T-cell (primary cell): ENCODE data around the gene ADARB2. TPM values are rescaled to one million over a fixed set of nuclear protein-coding genes. Genes with fewer than 3 reads are reported as not detected.
"Not testable (repeated sequence)": the region's sequence is repeated elsewhere in the genome, so short reads cannot be mapped to it uniquely, and the experiment has no call there.

Experiments used
- ATAC-seq, 4 experiments: fragments of 200-7000 bp in 3 of 4; fragments of 150-1000 bp in 1 of 4; cut with Tn5 transposase; replicated peaks in 1 of 4; 1 replicate in 3 of 4; 2 replicates in 1 of 4; pipeline ENCODE4 v1.10.0; 2021; ENCODE audit warnings: moderate library complexity in 3 of 4, mild to moderate bottlenecking in 2 of 4, moderate number of reproducible peaks in 1 of 4
- CTCF ChIA-PET, 2 donors: fragments of 300-600 bp; sonication (Branson Sonifier 250); formaldehyde crosslinking; loops; one replicate each; lab custom pipeline; 2022; ENCODE audit warnings: antibody characterized with exemption in 2 of 2; lab: Charles Lee
- POLR2A ChIA-PET, 2 donors: fragments of 300-600 bp; sonication (Branson Sonifier 250); formaldehyde crosslinking; loops; one replicate each; lab custom pipeline; 2022; ENCODE audit warnings: antibody characterized with exemption in 2 of 2; lab: Charles Lee
- DNase-seq, 35 experiments: peaks; one replicate each; pipeline versions ENCODE4 v3.0.0 to v3.0.0-alpha.2; 2013 to 2023
- H3K27ac ChIP-seq: one replicate; pipeline ENCODE4 v1.5.1; 2013; ENCODE audit warnings: low read length
- H3K27me3 ChIP-seq, 2 experiments: replicated peaks in 1 of 2; 1 replicate in 1 of 2; 2 replicates in 1 of 2; pipeline versions ENCODE4 v1.6.1 to v1.7.0; 2013; ENCODE audit warnings: low read length in 1 of 2, mixed read lengths in 1 of 2; ENCODE audit not compliant: control insufficient read depth in 2 of 2, insufficient read depth in 2 of 2; ENCODE audit errors: extremely low read depth in 1 of 2
- H3K36me3 ChIP-seq, 2 donors: 1 replicate in 1 of 2; 2 replicates in 1 of 2; pipeline versions ENCODE4 v1.6.1 to v1.7.0; 2013; ENCODE audit warnings: low read length in 1 of 2; ENCODE audit not compliant: control insufficient read depth in 2 of 2, insufficient read depth in 1 of 2; ENCODE audit errors: extremely low read depth in 1 of 2
- H3K4me1 ChIP-seq, 2 experiments: 1 replicate in 1 of 2; 2 replicates in 1 of 2; pipeline versions ENCODE4 v1.6.1 to v1.7.0; 2013; ENCODE audit warnings: low read length in 2 of 2, mixed read lengths in 1 of 2; ENCODE audit not compliant: insufficient read depth in 2 of 2, control insufficient read depth in 1 of 2; ENCODE audit errors: extremely low read depth in 1 of 2
- H3K4me3 ChIP-seq, 2 donors: 1 replicate in 1 of 2; 2 replicates in 1 of 2; pipeline versions ENCODE4 v1.5.1 to v1.7.0; 2013; ENCODE audit warnings: mild to moderate bottlenecking in 2 of 2, low read length in 1 of 2, moderate library complexity in 1 of 2; ENCODE audit not compliant: control insufficient read depth in 1 of 2; ENCODE audit errors: extremely low read depth in 1 of 2
- H3K9me3 ChIP-seq: 2 replicates; pipeline ENCODE4 v1.7.0; 2013
- H3K27ac Mint-ChIP-seq, 2 donors: one replicate each; pipeline ENCODE4 v1.8.0; 2020 to 2021; ENCODE audit warnings: mild to moderate bottlenecking in 2 of 2, mixed read lengths in 2 of 2
- H3K27me3 Mint-ChIP-seq, 2 donors: one replicate each; pipeline ENCODE4 v1.8.0; 2021 to 2022; ENCODE audit warnings: mixed read lengths in 2 of 2
- H3K36me3 Mint-ChIP-seq: one replicate; pipeline ENCODE4 v1.8.0; 2021; ENCODE audit warnings: mixed read lengths
- H3K4me1 Mint-ChIP-seq, 3 donors: one replicate each; pipeline ENCODE4 v1.8.0; 2020 to 2022; ENCODE audit warnings: mixed read lengths in 3 of 3, mild to moderate bottlenecking in 1 of 3
- H3K4me3 Mint-ChIP-seq, 3 donors: one replicate each; pipeline ENCODE4 v1.8.0; 2020 to 2022; ENCODE audit warnings: mild to moderate bottlenecking in 3 of 3, mixed read lengths in 3 of 3, moderate library complexity in 3 of 3
- H3K9me3 Mint-ChIP-seq, 3 donors: one replicate each; pipeline ENCODE4 v1.8.0; 2020 to 2022; ENCODE audit warnings: mixed read lengths in 3 of 3
- WGBS: methylation state at CpG from one replicate; pipeline ENCODE4 v1.1.5; 2013; ENCODE audit warnings: missing lambda C conversion rate; ENCODE audit not compliant: insufficient coverage; 5-methylcytosine and 5-hydroxymethylcytosine counted together
- total RNA-seq, 35 experiments: library from RNA in 6 of 35; stranded (reverse) in 6 of 35; fragments of 120-200 nt in 1 of 35; gene quantifications; one replicate each; pipeline versions ENCODE4 v1.2.1 to v1.2.4 and lab custom pipeline; 2013 to 2026

The ADARB2 gene
- total RNA-seq, 5 donors from 2014 or later (not counting 1 experiment from before 2014, with no cell fraction given), result 0.07 to 4.0 (median 0.41) TPM

DNA sequence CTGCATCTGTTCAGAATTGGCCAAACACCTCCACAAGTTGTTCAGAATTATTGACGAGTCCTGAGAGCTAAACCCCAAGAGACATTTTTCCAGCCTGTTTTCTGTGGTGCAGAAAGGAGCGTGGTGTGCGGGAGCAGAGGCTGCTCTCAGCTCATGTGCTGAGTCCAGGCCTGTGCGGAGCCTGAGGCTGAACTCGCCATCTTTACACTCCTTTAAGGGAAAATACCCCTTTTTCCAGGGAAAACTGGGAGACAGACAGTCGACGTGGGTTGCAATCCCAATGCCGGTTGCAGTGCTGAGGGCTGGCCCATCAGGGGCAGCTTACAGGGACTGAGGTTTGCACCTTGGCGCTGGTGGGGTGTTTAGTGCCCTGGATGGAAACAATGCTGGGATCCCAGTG lies 112.2 kb downstream of the ADARB2 start:
- Mint-ChIP-seq H3K36me3 (no peaks in the 10 kb centered on the region), H3K4me1 (no peaks in the 10 kb centered on the region), H3K9me3 (no peaks in the 10 kb centered on the region), H3K27me3 (peaks cover 5 to 6% of the 10 kb centered on the region in 2 donors), H3K27ac (no peak overlapping the region), H3K4me3 (no peak overlapping the region)
- H3K27ac ChIP-seq, result no peak overlapping the region
- no peaks in the 10 kb centered on the region for H3K4me1 ChIP-seq
- H3K4me3 ChIP-seq, result no peak overlapping the region
- H3K27me3 ChIP-seq, result peaks cover 0 to 10% of the 10 kb centered on the region in 2 experiments
- ATAC-seq, result no peak
- DNase-seq, result no peak
- ChIA-PET POLR2A (no interaction called here), CTCF (no interaction called here)
- no peaks in the 10 kb centered on the region for H3K36me3 ChIP-seq
- 100% methylated on average over 5 of the region's 9 CpGs for WGBS
- no peaks in the 10 kb centered on the region for H3K9me3 ChIP-seq

DNA sequence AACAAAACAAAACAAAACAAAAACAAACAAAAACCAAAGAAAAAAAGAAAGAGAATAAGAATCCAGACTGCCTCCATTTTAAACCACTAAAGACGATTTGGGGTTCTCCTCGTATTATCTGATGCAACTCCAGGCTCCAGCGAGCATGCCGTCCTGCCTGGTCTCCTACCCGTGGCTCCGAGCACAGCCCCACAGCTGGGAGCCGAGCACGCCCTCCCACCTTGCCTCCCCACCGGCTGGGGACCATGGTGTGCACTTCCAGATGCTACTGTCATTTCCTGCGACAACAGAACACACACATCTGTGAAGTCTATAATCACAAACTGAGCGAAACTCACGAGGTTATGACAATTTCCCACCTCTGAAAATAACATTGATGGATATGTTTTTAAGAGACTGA lies 113.1 kb downstream of the ADARB2 start:
- Histone ChIP-seq H3K4me1 (no peaks in the 10 kb centered on the region), H3K4me3 (no peak overlapping the region), H3K27ac (no peak overlapping the region), H3K36me3 (no peaks in the 10 kb centered on the region), H3K27me3 (peaks cover 0 to 4% of the 10 kb centered on the region in 2 experiments), H3K9me3 (no peaks in the 10 kb centered on the region)
- H3K4me1 Mint-ChIP-seq, result no peaks in the 10 kb centered on the region
- DNase-seq, result no peak
- ChIA-PET CTCF (no interaction called here), POLR2A (no interaction called here)
- no peak overlapping the region for H3K27ac Mint-ChIP-seq
- no peaks in the 10 kb centered on the region for H3K36me3 Mint-ChIP-seq
- no peak for ATAC-seq
- H3K9me3 Mint-ChIP-seq, result no peaks in the 10 kb centered on the region
- peaks cover 0 to 5% of the 10 kb centered on the region in 2 donors for H3K27me3 Mint-ChIP-seq
- 74% methylated on average over 9 of the region's 12 CpGs for WGBS
- no peak overlapping the region for H3K4me3 Mint-ChIP-seq

DNA sequence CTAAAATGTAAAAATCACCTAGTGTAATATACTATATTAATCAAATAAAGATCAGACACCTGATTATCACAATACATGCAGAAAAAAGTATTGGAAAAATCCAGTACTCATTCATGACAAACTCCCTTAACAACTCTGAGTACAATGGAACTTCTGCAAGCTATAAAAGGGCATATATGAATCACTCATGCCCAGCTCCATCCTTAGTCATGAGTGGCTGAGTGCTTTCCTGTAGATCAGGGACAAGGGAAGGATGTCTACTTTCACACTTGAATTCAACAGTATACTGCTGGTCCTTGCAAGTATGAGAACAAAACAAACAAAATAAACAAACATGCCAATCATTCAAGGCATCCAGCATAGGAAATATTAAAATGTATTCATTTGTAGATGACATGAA lies 116.5 kb downstream of the ADARB2 start:
- DNase-seq (no peak), ATAC-seq (no peak)
- Histone ChIP-seq H3K9me3 (no peaks in the 10 kb centered on the region), H3K27ac (no peak overlapping the region), H3K27me3 (peaks cover 0 to 4% of the 10 kb centered on the region in 2 experiments), H3K36me3 (no peaks in the 10 kb centered on the region), H3K4me3 (no peak overlapping the region), H3K4me1 (no peaks in the 10 kb centered on the region)
- Mint-ChIP-seq H3K4me3 (no peak overlapping the region), H3K27ac (no peak overlapping the region), H3K9me3 (peaks cover 3 to 7% (median 5%) of the 10 kb centered on the region in 3 donors), H3K4me1 (no peaks in the 10 kb centered on the region), H3K27me3 (peaks cover 5 to 11% of the 10 kb centered on the region in 2 donors), H3K36me3 (no peaks in the 10 kb centered on the region)
- CTCF ChIA-PET, result no interaction called here
- POLR2A ChIA-PET, result no interaction called here

DNA sequence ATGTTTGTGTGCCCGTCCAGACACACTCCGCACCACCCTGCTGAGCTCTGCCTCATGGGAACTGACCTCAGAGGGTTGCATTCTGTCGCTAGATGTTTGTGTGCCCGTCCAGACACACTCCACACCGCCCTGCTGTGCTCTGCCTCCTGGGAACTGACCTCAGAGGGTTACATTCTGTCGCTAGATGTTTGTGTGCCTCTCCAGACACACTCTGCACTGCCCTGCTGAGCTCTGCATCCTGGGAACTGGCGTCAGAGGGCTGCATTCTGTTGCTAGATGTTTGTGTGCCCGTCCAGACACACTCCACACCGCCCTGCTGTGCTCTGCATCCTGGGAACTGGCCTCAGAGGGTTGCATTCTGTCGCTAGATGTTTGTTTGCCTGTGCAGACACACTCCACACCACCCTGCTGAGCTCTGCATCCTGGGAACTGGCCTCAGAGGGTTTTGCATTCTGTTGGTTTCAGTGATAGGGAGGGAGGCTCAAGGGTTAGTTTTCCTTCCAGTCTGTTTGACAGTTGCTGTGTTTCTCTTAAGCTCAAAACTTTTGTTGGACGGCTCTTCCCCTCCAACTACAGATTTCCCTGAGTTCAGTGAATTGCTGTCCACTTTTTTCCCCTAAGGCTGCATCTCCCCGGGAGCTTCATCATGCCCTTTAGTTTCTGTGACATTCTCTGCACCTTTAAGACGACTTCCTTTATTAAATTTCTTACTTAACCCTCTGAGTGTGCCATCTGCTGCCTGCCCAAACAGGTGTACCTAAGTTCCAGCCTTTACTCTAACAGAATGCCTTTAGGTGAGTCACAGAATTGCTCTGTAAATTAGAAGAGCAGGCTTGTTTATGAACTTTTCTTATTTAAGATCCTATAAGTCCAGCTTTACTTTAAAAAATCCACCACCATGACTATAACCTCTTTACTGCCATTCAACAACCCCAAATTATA lies 119.7 kb downstream of the ADARB2 start:
- H3K36me3 ChIP-seq, H3K27ac ChIP-seq, ATAC-seq, H3K27me3 ChIP-seq, DNase-seq, H3K36me3 Mint-ChIP-seq, H3K4me3 ChIP-seq, POLR2A ChIA-PET, H3K4me1 Mint-ChIP-seq, H3K9me3 Mint-ChIP-seq, CTCF ChIA-PET, H3K9me3 ChIP-seq, H3K4me1 ChIP-seq, H3K4me3 Mint-ChIP-seq, H3K27ac Mint-ChIP-seq: not testable (repeated sequence)
- WGBS, result 46% methylated on average over 4 of the region's 13 CpGs
- peaks cover 5 to 11% of the 10 kb centered on the region in 2 donors for H3K27me3 Mint-ChIP-seq

DNA sequence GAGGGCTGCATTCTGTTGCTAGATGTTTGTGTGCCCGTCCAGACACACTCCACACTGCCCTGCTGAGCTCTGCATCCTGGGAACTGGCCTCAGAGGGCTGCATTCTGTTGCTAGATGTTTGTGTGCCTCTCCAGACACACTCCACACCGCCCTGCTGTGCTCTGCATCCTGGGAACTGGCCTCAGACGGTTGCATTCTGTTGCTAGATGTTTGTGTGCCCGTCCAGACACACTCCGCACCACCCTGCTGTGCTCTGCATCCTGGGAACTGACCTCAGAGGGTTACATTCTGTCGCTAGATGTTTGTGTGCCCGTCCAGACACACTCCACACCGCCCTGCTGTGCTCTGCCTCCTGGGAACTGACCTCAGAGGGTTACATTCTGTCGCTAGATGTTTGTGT lies 120.6 kb downstream of the ADARB2 start:
- H3K36me3 Mint-ChIP-seq, H3K4me3 ChIP-seq, H3K27ac ChIP-seq, H3K9me3 ChIP-seq, ATAC-seq, CTCF ChIA-PET, H3K27ac Mint-ChIP-seq, H3K4me3 Mint-ChIP-seq, H3K4me1 ChIP-seq, POLR2A ChIA-PET, H3K4me1 Mint-ChIP-seq, H3K9me3 Mint-ChIP-seq, H3K36me3 ChIP-seq, DNase-seq: not testable (repeated sequence)
- peaks cover 0 to 16% of the 10 kb centered on the region in 2 experiments for H3K27me3 ChIP-seq
- 68% methylated on average over 5 of the region's 9 CpGs for WGBS
- H3K27me3 Mint-ChIP-seq, result peaks cover 5 to 12% of the 10 kb centered on the region in 2 donors

DNA sequence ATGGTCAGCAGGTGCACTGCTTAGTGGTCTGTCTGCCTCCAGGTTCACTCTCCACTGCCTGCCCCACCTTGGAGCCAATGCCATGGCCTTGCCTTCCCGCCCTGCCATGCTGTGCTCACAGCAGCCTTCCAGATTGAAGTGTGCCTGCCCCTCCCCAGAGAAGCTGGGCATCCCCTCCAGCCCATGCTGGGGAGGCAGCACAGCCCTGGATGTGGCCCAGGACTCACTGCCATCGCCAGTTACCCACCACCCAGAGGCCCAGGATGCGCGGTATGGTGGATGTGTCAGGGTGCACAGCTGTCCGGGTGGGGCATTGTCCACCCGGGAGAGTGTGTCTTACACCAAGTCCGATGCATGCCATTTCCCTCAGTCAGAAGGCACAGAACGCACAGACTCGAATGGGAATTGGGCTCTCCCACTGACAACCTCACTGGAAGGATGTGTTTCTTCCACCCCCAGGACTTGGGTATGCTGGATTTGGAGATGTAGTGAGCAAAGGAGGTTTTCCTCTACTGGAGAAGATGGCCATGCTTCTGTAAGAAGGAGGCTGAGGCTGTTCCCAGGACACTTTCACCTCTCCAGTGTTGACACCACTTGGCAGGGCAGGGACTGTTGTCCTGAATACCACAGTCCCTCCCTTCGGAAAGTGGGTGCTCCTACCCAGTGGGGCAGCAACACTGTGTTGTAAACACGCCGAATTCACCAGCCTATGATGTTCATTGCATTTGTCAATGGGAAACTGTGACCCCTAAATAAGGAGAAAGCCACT lies 122.0 kb downstream of the ADARB2 start:
- Histone ChIP-seq H3K4me1 (no peaks in the 10 kb centered on the region), H3K4me3 (no peak overlapping the region), H3K27ac (no peak overlapping the region), H3K9me3 (no peaks in the 10 kb centered on the region), H3K36me3 (no peaks in the 10 kb centered on the region), H3K27me3 (peaks cover 0 to 27% of the 10 kb centered on the region in 2 experiments)
- Mint-ChIP-seq H3K36me3 (no peaks in the 10 kb centered on the region), H3K27me3 (peaks cover 12 to 23% of the 10 kb centered on the region in 2 donors), H3K9me3 (peaks cover 3 to 7% (median 5%) of the 10 kb centered on the region in 3 donors), H3K27ac (no peak overlapping the region), H3K4me3 (no peak overlapping the region), H3K4me1 (peaks cover 0 to 3% (median 2%) of the 10 kb centered on the region in 3 donors)
- no peak for DNase-seq
- no peak for ATAC-seq
- WGBS, result 85% methylated on average over 8 of the region's 12 CpGs
- ChIA-PET POLR2A (no interaction called here), CTCF (no interaction called here)
